HCT116 (cell line): ENCODE measurements around the gene AMDHD2.
"Not testable (repeated sequence)": the region's sequence is repeated elsewhere in the genome, so short reads cannot be mapped to it uniquely, and the experiment has no call there.

Experiments
- CTCF ChIP-seq, 3 experiments: fragments of 200-600 bp in 1 of 3; sonication (generic) in 1 of 3; IDR thresholded peaks in 2 of 3; conservative IDR thresholded peaks in 1 of 3; 2 replicates each; pipeline ENCODE4 v1.5.1; 2012 to 2017; ENCODE audit warnings: low read depth in 2 of 3, low read length in 2 of 3, antibody characterized with exemption in 1 of 3, borderline replicate concordance in 1 of 3, control low read depth in 1 of 3, mild to moderate bottlenecking in 1 of 3, mixed read lengths in 1 of 3, mixed run types in 1 of 3, moderate library complexity in 1 of 3; ENCODE audit not compliant: insufficient read depth in 1 of 3
- MAX ChIP-seq: IDR thresholded peaks from 2 replicates; pipeline ENCODE4 v1.6.1; 2012
- POLR2AphosphoS5 ChIP-seq: IDR thresholded peaks from 2 replicates; pipeline ENCODE4 v1.6.1; 2011; ENCODE audit warnings: mild to moderate bottlenecking, low read depth, low read length, moderate library complexity

GRCh38 chr16:2578905-2579304 is 58.7 kb downstream of the AMDHD2 start:
- not testable (repeated sequence) for TF ChIP-seq CTCF (IDR thresholded peaks at IDR 0.05 in 2 of 3, conservative IDR thresholded peaks at IDR 0.05 in 1 of 3; ENCODE audit: borderline replicate concordance in 1 of 3, insufficient read depth in 1 of 3, low read depth in 2 of 3, low read length in 2 of 3); MAX; POLR2AphosphoS5
